ENCODE results near the gene SPSB2. TPM values are rescaled to one million over a fixed set of nuclear protein-coding genes. Genes with fewer than 3 reads are reported as not detected.
A peak's percentile ranks its signal among the peaks of the same experiment; 100 is the strongest.

The SPSB2 gene
- total and polyA plus RNA-seq, 2 experiments from 2014 or later, result 8.2 to 13.1 TPM

DNA sequence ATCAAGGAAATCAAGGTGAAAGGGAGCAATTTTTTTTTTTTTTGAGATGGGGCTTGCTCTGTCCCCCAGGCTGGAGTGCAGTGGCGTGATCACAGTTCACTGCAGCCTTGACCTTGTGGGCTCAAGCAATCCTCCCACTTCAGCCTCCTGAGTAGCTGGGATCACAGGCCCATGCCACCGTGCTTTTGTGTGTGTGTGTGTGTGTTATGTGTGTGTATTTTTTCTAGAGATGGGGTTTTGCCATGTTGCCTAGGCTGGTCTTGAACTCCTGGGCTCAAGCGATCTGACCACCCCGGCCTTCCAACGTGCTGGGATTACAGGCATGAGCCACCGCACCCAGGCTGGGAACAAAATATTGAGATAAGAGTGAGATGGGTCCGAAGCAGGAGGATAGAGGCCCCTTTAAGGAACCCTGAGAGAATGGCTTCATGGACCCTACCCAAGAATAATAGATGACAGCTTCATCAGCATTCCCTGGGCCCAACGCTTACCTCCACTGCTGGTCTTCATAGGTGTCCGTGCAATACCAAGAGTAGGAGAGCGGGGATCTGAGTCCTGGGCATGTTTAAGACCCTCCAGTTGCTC lies 23.0 kb downstream of the SPSB2 start (continued):
- TF ChIP-seq, protein P1, sequence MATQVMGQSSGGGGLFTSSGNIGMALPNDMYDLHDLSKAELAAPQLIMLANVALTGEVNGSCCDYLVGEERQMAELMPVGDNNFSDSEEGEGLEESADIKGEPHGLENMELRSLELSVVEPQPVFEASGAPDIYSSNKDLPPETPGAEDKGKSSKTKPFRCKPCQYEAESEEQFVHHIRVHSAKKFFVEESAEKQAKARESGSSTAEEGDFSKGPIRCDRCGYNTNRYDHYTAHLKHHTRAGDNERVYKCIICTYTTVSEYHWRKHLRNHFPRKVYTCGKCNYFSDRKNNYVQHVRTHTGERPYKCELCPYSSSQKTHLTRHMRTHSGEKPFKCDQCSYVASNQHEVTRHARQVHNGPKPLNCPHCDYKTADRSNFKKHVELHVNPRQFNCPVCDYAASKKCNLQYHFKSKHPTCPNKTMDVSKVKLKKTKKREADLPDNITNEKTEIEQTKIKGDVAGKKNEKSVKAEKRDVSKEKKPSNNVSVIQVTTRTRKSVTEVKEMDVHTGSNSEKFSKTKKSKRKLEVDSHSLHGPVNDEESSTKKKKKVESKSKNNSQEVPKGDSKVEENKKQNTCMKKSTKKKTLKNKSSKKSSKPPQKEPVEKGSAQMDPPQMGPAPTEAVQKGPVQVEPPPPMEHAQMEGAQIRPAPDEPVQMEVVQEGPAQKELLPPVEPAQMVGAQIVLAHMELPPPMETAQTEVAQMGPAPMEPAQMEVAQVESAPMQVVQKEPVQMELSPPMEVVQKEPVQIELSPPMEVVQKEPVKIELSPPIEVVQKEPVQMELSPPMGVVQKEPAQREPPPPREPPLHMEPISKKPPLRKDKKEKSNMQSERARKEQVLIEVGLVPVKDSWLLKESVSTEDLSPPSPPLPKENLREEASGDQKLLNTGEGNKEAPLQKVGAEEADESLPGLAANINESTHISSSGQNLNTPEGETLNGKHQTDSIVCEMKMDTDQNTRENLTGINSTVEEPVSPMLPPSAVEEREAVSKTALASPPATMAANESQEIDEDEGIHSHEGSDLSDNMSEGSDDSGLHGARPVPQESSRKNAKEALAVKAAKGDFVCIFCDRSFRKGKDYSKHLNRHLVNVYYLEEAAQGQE (IDR thresholded peaks at IDR 0.05; ENCODE audit: unreplicated experiment), result no peak
- TF ChIP-seq ZNF331 (CRISPR knock-in tag; IDR thresholded peaks at IDR 0.05; ENCODE audit: low read depth), result no peak
- TF ChIP-seq, protein P2, sequence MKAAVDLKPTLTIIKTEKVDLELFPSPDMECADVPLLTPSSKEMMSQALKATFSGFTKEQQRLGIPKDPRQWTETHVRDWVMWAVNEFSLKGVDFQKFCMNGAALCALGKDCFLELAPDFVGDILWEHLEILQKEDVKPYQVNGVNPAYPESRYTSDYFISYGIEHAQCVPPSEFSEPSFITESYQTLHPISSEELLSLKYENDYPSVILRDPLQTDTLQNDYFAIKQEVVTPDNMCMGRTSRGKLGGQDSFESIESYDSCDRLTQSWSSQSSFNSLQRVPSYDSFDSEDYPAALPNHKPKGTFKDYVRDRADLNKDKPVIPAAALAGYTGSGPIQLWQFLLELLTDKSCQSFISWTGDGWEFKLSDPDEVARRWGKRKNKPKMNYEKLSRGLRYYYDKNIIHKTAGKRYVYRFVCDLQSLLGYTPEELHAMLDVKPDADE (IDR thresholded peaks at IDR 0.05), result no peak

DNA sequence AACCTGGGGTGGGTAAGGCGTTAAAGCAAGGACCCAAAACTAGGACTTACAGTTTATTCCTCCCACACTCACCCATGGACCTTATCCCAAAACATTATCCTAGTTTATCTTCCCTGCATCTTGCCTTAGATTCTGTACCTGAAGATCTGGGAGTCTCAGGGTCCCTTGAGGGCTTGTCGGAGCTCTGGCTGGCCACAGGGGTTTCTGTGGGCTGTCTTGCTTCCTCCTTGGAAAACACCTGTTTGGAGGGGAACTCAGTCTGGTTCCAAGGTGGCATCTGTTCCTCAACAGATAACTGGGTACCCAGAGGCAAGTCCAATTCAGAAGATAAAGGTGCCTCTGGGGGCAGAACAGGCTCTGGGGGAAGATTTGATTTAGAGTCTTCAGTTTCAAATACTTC lies 23.7 kb downstream of the SPSB2 start:
- no peaks in the 10 kb centered on the region for H3K27me3 ChIP-seq (ENCODE audit: insufficient read depth)
- peaks cover 4% of the 10 kb centered on the region; the same call in 1 of the 2 replicates for H4K20me1 ChIP-seq (replicated peaks; ENCODE audit: insufficient read depth)
- peaks cover 19% of the 10 kb centered on the region for H3K4me1 ChIP-seq (ENCODE audit: insufficient read depth)
- Mint-ChIP-seq H3K4me1 (peaks cover 15% of the 10 kb centered on the region), H3K27me3 (ENCODE audit: insufficient read depth, low read depth, poor library complexity) (peaks cover 31% of the 10 kb centered on the region), H3K9me3 (no peaks in the 10 kb centered on the region), H3K36me3 (ENCODE audit: low read depth) (peaks cover 55% of the 10 kb centered on the region), H3K4me3 (peak overlapping the region; percentile 95), H3K27ac (no peak overlapping the region)
- ATAC-seq (no peak), DNase-seq (ENCODE audit: low spot score) (no peak)
- H3F3A ChIP-seq (replicated peaks; ENCODE audit: low read depth), result peaks cover 14% of the 10 kb centered on the region; the same call in 1 of the 2 replicates
- no peak overlapping the region for H3K4me2 ChIP-seq
- no peak overlapping the region for H3K27ac ChIP-seq (ENCODE audit: low read depth)
- no peak overlapping the region for H3K4me3 ChIP-seq
- peaks cover 29% of the 10 kb centered on the region for H3K79me2 ChIP-seq (replicated peaks; ENCODE audit: insufficient read depth)
- peaks cover 28% of the 10 kb centered on the region for H3K36me3 ChIP-seq (ENCODE audit: insufficient read depth)
- H3K9me2 ChIP-seq (ENCODE audit: insufficient read depth), result no peaks in the 10 kb centered on the region
- no peak overlapping the region for H2AFZ ChIP-seq
- TF ChIP-seq, protein P3, sequence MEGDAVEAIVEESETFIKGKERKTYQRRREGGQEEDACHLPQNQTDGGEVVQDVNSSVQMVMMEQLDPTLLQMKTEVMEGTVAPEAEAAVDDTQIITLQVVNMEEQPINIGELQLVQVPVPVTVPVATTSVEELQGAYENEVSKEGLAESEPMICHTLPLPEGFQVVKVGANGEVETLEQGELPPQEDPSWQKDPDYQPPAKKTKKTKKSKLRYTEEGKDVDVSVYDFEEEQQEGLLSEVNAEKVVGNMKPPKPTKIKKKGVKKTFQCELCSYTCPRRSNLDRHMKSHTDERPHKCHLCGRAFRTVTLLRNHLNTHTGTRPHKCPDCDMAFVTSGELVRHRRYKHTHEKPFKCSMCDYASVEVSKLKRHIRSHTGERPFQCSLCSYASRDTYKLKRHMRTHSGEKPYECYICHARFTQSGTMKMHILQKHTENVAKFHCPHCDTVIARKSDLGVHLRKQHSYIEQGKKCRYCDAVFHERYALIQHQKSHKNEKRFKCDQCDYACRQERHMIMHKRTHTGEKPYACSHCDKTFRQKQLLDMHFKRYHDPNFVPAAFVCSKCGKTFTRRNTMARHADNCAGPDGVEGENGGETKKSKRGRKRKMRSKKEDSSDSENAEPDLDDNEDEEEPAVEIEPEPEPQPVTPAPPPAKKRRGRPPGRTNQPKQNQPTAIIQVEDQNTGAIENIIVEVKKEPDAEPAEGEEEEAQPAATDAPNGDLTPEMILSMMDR (conservative IDR thresholded peaks at IDR 0.05; ENCODE audit: low read depth in 2 of 2), result no peak
- TF ChIP-seq CREB1 (CRISPR knock-in tag; IDR thresholded peaks at IDR 0.05; ENCODE audit: low read depth) (no peak), EZH2 (IDR thresholded peaks at IDR 0.05; ENCODE audit: low read depth, unreplicated experiment) (no peak), ZNF114 (CRISPR knock-in tag; IDR thresholded peaks at IDR 0.05) (no peak), JUNB (IDR thresholded peaks at IDR 0.05; ENCODE audit: unreplicated experiment) (no peak), EZH2phosphoT487 (IDR thresholded peaks at IDR 0.05; ENCODE audit: unreplicated experiment) (no peak), STAT1 (IDR thresholded peaks at IDR 0.05; ENCODE audit: unreplicated experiment) (no peak), POLR2AphosphoS5 (IDR thresholded peaks at IDR 0.05; ENCODE audit: low read depth) (no peak)
- TF ChIP-seq, protein P4, sequence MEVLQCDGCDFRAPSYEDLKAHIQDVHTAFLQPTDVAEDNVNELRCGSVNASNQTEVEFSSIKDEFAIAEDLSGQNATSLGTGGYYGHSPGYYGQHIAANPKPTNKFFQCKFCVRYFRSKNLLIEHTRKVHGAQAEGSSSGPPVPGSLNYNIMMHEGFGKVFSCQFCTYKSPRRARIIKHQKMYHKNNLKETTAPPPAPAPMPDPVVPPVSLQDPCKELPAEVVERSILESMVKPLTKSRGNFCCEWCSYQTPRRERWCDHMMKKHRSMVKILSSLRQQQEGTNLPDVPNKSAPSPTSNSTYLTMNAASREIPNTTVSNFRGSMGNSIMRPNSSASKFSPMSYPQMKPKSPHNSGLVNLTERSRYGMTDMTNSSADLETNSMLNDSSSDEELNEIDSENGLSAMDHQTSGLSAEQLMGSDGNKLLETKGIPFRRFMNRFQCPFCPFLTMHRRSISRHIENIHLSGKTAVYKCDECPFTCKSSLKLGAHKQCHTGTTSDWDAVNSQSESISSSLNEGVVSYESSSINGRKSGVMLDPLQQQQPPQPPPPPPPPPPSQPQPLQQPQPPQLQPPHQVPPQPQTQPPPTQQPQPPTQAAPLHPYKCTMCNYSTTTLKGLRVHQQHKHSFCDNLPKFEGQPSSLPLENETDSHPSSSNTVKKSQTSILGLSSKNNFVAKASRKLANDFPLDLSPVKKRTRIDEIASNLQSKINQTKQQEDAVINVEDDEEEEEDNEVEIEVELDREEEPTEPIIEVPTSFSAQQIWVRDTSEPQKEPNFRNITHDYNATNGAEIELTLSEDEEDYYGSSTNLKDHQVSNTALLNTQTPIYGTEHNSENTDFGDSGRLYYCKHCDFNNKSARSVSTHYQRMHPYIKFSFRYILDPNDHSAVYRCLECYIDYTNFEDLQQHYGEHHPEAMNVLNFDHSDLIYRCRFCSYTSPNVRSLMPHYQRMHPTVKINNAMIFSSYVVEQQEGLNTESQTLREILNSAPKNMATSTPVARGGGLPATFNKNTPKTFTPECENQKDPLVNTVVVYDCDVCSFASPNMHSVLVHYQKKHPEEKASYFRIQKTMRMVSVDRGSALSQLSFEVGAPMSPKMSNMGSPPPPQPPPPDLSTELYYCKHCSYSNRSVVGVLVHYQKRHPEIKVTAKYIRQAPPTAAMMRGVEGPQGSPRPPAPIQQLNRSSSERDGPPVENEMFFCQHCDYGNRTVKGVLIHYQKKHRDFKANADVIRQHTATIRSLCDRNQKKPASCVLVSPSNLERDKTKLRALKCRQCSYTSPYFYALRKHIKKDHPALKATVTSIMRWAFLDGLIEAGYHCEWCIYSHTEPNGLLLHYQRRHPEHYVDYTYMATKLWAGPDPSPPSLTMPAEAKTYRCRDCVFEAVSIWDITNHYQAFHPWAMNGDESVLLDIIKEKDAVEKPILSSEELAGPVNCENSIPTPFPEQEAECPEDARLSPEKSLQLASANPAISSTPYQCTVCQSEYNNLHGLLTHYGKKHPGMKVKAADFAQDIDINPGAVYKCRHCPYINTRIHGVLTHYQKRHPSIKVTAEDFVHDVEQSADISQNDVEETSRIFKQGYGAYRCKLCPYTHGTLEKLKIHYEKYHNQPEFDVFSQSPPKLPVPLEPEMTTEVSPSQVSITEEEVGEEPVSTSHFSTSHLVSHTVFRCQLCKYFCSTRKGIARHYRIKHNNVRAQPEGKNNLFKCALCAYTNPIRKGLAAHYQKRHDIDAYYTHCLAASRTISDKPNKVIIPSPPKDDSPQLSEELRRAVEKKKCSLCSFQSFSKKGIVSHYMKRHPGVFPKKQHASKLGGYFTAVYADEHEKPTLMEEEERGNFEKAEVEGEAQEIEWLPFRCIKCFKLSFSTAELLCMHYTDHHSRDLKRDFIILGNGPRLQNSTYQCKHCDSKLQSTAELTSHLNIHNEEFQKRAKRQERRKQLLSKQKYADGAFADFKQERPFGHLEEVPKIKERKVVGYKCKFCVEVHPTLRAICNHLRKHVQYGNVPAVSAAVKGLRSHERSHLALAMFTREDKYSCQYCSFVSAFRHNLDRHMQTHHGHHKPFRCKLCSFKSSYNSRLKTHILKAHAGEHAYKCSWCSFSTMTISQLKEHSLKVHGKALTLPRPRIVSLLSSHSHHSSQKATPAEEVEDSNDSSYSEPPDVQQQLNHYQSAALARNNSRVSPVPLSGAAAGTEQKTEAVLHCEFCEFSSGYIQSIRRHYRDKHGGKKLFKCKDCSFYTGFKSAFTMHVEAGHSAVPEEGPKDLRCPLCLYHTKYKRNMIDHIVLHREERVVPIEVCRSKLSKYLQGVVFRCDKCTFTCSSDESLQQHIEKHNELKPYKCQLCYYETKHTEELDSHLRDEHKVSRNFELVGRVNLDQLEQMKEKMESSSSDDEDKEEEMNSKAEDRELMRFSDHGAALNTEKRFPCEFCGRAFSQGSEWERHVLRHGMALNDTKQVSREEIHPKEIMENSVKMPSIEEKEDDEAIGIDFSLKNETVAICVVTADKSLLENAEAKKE (CRISPR knock-in tag; IDR thresholded peaks at IDR 0.05), result no peak

Measured in GM23338 (cell line).